CD4-positive, alpha-beta T cell treated with Interleukin-1 beta for 1 hour (primary cell): Measurements from ENCODE around the gene ADGRF5.

Experiments
- DNase-seq, 2 donors: peaks; one replicate each; pipeline ENCODE4 v3.0.0-alpha.2; 2020 to 2022

The ADGRF5 gene, protein sequence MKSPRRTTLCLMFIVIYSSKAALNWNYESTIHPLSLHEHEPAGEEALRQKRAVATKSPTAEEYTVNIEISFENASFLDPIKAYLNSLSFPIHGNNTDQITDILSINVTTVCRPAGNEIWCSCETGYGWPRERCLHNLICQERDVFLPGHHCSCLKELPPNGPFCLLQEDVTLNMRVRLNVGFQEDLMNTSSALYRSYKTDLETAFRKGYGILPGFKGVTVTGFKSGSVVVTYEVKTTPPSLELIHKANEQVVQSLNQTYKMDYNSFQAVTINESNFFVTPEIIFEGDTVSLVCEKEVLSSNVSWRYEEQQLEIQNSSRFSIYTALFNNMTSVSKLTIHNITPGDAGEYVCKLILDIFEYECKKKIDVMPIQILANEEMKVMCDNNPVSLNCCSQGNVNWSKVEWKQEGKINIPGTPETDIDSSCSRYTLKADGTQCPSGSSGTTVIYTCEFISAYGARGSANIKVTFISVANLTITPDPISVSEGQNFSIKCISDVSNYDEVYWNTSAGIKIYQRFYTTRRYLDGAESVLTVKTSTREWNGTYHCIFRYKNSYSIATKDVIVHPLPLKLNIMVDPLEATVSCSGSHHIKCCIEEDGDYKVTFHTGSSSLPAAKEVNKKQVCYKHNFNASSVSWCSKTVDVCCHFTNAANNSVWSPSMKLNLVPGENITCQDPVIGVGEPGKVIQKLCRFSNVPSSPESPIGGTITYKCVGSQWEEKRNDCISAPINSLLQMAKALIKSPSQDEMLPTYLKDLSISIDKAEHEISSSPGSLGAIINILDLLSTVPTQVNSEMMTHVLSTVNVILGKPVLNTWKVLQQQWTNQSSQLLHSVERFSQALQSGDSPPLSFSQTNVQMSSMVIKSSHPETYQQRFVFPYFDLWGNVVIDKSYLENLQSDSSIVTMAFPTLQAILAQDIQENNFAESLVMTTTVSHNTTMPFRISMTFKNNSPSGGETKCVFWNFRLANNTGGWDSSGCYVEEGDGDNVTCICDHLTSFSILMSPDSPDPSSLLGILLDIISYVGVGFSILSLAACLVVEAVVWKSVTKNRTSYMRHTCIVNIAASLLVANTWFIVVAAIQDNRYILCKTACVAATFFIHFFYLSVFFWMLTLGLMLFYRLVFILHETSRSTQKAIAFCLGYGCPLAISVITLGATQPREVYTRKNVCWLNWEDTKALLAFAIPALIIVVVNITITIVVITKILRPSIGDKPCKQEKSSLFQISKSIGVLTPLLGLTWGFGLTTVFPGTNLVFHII (N-terminal part only)

DNA sequence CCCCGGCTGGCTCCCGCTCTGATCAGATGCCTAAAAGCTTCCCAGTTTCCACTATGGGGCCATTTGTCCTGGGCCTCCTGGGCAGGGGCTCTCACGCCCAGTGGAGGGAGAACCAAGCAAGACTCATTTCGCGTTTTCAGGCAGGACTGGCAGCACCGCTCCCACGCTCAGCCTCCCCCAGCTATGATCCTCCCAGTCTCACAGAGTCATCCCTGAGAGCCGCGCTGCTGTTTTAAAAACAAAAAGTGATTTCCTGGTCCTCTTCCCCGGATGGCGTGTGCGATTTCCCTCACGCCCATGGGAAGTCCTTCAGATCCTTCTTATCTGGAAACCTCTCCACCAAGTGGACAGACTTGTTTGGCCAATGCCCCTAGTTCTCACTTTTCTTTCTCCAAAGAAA is at the start of gene ADGRF5:
Gene ADGRF5 (minus strand): TSS at position 208 of the 400 bp plus-strand sequence. CDS start 15,176 bp downstream, outside the sequence.
- no peak for DNase-seq

GRCh38 chr6:46969206-46969605 is 47.5 kb upstream of the ADGRF5 start:
- no peak for DNase-seq

GRCh38 chr6:46967826-46968349 is 46.1 kb upstream of the ADGRF5 start:
- DNase-seq = no peak

GRCh38 chr6:46964716-46965519 is 43.2 kb upstream of the ADGRF5 start:
- no peak for DNase-seq

- DNase-seq = no peak
Measured at GRCh38 chr6:46963626-46964025, 41.9 kb upstream of the ADGRF5 start.

DNA sequence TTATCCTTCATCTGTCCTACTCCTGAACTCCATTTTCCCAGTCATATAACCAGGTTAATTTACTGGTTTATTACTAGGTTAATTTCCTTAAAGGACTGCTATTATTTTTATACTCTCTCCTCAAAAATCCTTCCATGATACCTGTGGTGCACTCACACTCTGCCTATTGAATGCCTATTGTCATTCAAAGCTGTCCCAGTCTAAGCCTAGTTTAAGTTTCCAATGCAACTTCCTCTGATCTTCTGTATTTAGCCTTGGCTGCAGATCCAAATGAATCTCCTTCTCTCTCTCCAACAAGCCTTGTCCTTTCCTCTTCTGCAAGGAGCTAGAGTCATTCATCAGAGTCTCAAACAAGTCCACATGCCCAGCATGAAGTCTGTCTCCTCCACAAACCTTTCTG is 41.3 kb upstream of the ADGRF5 start:
- no peak for DNase-seq

GRCh38 chr6:46961711-46962110 is 40.0 kb upstream of the ADGRF5 start:
- DNase-seq = no peak

DNA sequence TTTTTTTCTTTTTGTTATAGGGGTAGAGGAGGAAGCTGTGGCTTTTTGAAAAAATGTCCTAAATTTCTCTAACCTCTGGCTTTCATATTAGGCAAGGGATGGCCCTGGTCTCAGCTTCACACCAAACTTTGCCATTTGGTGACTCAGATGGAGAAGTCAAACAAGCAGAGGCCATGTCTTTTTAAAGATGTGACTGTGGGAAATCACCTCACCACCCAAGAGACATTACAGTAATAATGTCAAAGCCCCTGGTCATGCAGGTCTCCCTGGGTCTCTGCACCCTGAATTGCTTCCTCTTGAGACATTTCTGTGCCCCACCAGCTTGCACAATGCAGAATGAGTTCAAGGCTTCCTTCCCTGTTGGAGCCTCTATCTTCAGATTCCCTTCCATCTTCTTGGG is 39.5 kb upstream of the ADGRF5 start:
- DNase-seq = no peak

DNA sequence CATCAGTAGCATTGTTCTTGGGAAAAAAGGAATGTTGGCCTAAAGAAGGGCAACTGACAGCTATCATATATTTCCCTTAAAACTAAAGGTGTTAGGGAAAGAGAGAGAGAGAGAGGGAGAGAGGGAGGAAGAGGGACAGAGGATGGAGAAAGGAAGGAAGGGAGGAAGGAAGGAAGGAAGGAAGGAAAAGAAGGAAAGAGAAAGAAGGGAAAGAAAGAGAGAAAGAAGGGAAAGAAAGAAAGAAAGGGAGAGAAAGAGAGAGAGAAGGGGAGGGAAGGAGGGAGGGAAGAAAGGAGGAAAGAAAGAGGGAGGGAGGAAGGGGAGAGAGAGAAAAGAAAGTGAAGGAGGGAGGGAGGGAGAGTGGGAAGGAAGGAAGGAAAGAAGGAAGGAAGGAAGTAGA is 37.7 kb upstream of the ADGRF5 start:
- no peak for DNase-seq

GRCh38 chr6:46956409-46956808 is 34.7 kb upstream of the ADGRF5 start:
- no peak for DNase-seq

GRCh38 chr6:46954837-46955451 is 33.2 kb upstream of the ADGRF5 start:
- no peak for DNase-seq

GRCh38 chr6:46953921-46954320 is 32.2 kb upstream of the ADGRF5 start:
- no peak for DNase-seq

GRCh38 chr6:46949632-46950280 is 28.0 kb upstream of the ADGRF5 start:
- no peak for DNase-seq

DNA sequence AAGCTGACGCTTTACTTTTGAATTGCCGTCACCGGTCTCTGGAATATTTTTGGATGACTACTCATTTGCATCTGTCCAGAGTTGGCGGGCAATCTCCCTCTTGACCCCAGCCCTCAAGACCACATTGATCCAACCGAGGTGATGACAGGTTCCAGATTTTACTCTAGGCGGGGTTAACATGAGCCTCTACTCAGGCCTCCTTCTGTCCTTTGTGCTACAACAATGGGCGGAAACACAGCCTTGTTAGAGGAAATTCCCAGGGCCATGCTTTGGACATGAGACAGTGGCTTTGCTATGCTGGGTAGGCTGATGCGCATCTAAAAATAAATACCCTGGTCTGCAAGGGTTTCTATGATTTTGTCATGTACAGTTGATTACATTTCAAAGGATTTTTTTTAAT is 27.0 kb upstream of the ADGRF5 start:
- no peak for DNase-seq

GRCh38 chr6:46947497-46947896 is 25.8 kb upstream of the ADGRF5 start:
- DNase-seq = no peak

DNA sequence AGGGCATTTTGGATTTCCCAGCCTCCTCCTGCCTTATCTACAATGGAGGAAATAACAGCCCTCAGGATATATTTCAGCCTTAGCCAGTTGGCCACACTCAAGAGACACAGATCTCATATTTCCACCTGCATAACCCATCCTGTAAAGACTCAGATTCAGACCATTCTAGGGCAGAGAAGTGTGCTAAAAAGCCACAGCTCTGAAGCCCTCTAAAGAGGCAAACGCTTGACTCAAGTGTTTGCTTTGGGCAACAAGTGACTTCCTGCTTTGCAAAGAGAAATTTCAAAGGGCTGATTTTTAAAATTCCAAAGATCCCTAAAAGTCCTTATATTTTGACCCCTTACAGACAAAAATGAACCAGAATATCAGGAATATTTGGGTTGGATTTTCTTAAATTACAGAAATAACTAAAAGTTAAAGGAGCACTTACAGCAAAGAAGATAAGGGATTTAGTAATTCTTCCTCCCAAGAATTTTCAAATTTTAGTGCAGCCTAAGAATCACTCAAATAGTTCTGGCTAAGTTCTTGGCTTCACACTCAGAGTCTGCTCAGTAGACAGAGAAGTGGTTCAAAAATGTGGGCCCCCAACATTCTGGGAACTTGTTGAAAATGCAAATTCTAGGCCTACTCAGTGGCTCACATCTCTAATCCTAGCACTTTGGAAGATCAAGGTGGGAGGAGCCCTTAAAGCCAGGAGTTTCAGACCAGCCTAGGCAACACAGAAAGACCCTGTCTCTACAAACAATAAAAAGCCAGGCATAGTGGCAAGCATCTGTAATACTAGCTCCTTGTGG is 18.9 kb upstream of the ADGRF5 start:
- DNase-seq = no peak

- DNase-seq = no peak
Measured at GRCh38 chr6:46937642-46938041, 15.9 kb upstream of the ADGRF5 start.

DNA sequence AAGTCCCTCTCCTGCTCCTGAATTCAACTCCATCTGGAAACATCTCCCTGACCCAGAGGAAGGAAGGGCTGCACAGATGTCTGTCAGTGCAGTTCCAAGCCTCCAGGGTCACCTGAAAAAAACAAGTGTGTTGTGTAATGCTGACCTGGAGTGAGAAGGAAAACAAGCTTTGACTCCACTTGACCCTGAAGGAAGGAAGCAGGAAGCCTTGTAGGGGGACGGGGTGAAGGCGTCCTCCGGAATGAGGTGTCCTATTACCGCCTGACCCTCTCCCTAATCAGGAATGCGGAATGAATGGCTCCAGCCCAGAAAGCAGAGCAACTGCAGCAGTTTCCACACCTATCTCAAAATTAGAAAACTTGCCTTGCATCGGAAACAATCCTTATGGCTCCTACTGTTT is 13.9 kb upstream of the ADGRF5 start:
- no peak for DNase-seq

DNA sequence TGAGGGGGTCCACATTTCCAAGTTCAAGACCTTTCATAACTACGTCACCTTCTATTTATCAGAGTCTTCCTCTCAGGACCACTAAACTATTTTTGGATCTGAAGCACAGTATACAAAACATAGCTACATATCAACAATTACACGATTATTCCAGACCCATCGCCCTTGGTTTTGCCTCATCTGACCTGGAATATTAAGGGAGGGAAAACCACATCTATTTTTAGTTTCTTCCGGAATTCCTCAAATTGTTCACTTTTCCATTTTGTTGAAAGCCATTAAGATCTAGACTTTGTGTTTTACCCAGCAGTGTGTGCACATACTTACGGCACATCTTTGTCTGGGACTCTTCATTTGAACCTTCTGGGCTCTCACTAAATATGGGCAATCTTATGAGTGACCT is 12.0 kb upstream of the ADGRF5 start:
- no peak for DNase-seq
